ENCODE results near the gene TIAM2. TPM values are rescaled to one million over a fixed set of nuclear protein-coding genes. Genes with fewer than 3 reads are reported as not detected.

The TIAM2 gene
- total RNA-seq, 6 donors from 2014 or later = 5.6 to 25.1 (median 7.7) TPM

DNA sequence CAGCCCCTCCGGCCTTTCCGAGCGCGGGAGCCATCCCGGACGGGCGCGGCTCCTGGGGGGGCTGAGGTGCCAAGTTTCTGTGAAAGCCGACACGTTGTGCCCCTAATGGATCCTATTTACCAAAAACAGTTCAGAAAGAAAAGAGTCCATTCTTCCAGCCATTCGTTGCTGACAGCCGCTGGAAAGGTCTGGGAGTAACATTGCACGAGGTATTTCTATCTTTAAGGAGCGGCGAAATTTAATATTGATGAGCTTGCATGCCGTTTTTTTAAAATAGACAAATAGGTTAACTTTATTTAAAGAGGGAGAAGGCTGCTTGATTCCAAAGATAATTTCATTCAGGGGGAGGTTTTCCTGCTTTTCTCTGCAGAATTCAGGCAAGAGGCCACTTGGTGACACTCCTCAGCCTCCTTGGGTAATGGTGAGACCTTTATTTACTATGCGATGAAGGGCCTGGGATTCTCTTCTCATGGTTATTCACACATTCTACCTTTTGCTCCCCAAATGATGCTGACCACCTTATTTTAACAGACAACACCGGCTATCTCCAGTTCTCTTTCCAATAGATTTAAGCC is 988 bp downstream of the TIAM2 start:
- Histone ChIP-seq H3K27ac (no peak overlapping the region), H3K9me3 (no peaks in the 10 kb centered on the region), H3K4me1 (peaks cover 6 to 15% (median 7%) of the 10 kb centered on the region in 4 donors), H3K4me3 (peak overlapping the region in 3 of 4 donors; percentile 39 to 51 (median 49)), H3K27me3 (peaks cover 0 to 13% (median 5%) of the 10 kb centered on the region in 4 donors), H3K36me3 (no peaks in the 10 kb centered on the region)
- ATAC-seq (ENCODE audit: low FRiP score in 2 of 2) (no peak), DNase-seq (no peak)
- TF ChIP-seq EP300 (IDR thresholded peaks at IDR 0.05) = no peak
- TF ChIP-seq, protein P1, sequence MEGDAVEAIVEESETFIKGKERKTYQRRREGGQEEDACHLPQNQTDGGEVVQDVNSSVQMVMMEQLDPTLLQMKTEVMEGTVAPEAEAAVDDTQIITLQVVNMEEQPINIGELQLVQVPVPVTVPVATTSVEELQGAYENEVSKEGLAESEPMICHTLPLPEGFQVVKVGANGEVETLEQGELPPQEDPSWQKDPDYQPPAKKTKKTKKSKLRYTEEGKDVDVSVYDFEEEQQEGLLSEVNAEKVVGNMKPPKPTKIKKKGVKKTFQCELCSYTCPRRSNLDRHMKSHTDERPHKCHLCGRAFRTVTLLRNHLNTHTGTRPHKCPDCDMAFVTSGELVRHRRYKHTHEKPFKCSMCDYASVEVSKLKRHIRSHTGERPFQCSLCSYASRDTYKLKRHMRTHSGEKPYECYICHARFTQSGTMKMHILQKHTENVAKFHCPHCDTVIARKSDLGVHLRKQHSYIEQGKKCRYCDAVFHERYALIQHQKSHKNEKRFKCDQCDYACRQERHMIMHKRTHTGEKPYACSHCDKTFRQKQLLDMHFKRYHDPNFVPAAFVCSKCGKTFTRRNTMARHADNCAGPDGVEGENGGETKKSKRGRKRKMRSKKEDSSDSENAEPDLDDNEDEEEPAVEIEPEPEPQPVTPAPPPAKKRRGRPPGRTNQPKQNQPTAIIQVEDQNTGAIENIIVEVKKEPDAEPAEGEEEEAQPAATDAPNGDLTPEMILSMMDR (IDR thresholded peaks at IDR 0.05) = no peak
- no peak for TF ChIP-seq POLR2A (IDR thresholded peaks at IDR 0.05)
- no peak for TF ChIP-seq POLR2AphosphoS5 (IDR thresholded peaks at IDR 0.05)
- 24 to 35% methylated on average over 8 to 18 of the region's 18 CpGs for WGBS, 2 donors

- H3K4me1 ChIP-seq = peaks cover 6 to 15% (median 7%) of the 10 kb centered on the region in 4 donors
- peaks cover 0 to 13% (median 5%) of the 10 kb centered on the region in 4 donors for H3K27me3 ChIP-seq
- 71 to 74% methylated on average over 5 of the region's 5 CpGs for WGBS, 2 donors
- no peaks in the 10 kb centered on the region for H3K9me3 ChIP-seq
- DNase-seq = no peak
- H3K4me3 ChIP-seq = no peak overlapping the region
- TF ChIP-seq POLR2A (IDR thresholded peaks at IDR 0.05) (no peak), POLR2AphosphoS5 (IDR thresholded peaks at IDR 0.05) (no peak)
- TF ChIP-seq, protein P1 (IDR thresholded peaks at IDR 0.05) = no peak
- no peak for ATAC-seq (ENCODE audit: low FRiP score in 2 of 2)
- H3K27ac ChIP-seq = no peak overlapping the region
- H3K36me3 ChIP-seq = no peaks in the 10 kb centered on the region
Measured at GRCh38 chr6:154996841-154997311, 1.8 kb downstream of the TIAM2 start.

DNA sequence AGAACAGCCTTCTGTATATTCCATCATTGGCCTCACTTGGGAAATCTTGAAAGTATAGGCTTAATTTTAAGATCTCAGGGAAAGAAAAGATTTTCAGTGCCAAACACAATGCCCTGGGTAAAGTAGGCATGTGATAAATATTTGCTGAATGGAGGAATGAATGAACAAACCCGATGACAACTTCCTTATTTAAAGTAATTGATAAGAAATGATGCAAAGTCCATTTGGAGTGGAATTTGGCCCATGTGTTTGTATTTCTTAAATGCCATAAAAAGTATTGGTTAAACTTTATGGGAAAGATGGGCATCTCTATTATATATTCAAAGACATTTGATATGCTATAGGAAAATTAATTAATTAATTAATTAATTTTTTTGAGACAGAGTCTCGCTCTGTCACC is 3.7 kb downstream of the TIAM2 start:
- ATAC-seq (ENCODE audit: low FRiP score in 2 of 2) (no peak), DNase-seq (no peak)
- H3K27me3 ChIP-seq = peaks cover 0 to 13% (median 5%) of the 10 kb centered on the region in 4 donors
- no peak overlapping the region for H3K4me3 ChIP-seq
- TF ChIP-seq POLR2A (IDR thresholded peaks at IDR 0.05) = no peak
- no peak for TF ChIP-seq EP300 (IDR thresholded peaks at IDR 0.05)
- TF ChIP-seq POLR2AphosphoS5 (IDR thresholded peaks at IDR 0.05) = no peak
- TF ChIP-seq, protein P1 (IDR thresholded peaks at IDR 0.05) = no peak
- no peaks in the 10 kb centered on the region for H3K9me3 ChIP-seq
- 78 to 87% methylated on average over 2 of the region's 2 CpGs for WGBS, 2 donors
- peaks cover 6 to 15% (median 7%) of the 10 kb centered on the region in 4 donors for H3K4me1 ChIP-seq
- H3K36me3 ChIP-seq = no peaks in the 10 kb centered on the region
- no peak overlapping the region for H3K27ac ChIP-seq

- WGBS, 2 donors = 72 to 83% methylated on average over 5 of the region's 5 CpGs
- DNase-seq = no peak
- H3K36me3 ChIP-seq = no peaks in the 10 kb centered on the region
- no peak overlapping the region for H3K4me3 ChIP-seq
- H3K4me1 ChIP-seq = no peaks in the 10 kb centered on the region
- H3K27me3 ChIP-seq = no peaks in the 10 kb centered on the region
- H3K27ac ChIP-seq = no peak overlapping the region
- H3K9me3 ChIP-seq = no peaks in the 10 kb centered on the region
- no peak for ATAC-seq (ENCODE audit: low FRiP score in 2 of 2)
- TF ChIP-seq, protein P1 (IDR thresholded peaks at IDR 0.05) = no peak
- no peak for TF ChIP-seq POLR2A (IDR thresholded peaks at IDR 0.05)
- TF ChIP-seq POLR2AphosphoS5 (IDR thresholded peaks at IDR 0.05) = no peak
- TF ChIP-seq EP300 (IDR thresholded peaks at IDR 0.05) = no peak
Measured at GRCh38 chr6:155001482-155001881, 6.4 kb downstream of the TIAM2 start.

- TF ChIP-seq POLR2A (IDR thresholded peaks at IDR 0.05) (no peak), POLR2AphosphoS5 (IDR thresholded peaks at IDR 0.05) (no peak), EP300 (IDR thresholded peaks at IDR 0.05) (no peak)
- TF ChIP-seq, protein P1 (IDR thresholded peaks at IDR 0.05) = no peak
- H3K36me3 ChIP-seq = no peaks in the 10 kb centered on the region
- DNase-seq (no peak), ATAC-seq (ENCODE audit: low FRiP score in 2 of 2) (no peak)
- no peak overlapping the region for H3K4me3 ChIP-seq
- no peak overlapping the region for H3K27ac ChIP-seq
- no peaks in the 10 kb centered on the region for H3K4me1 ChIP-seq
- 78 to 82% methylated on average over 4 of the region's 4 CpGs for WGBS, 2 donors
- H3K27me3 ChIP-seq = no peaks in the 10 kb centered on the region
- H3K9me3 ChIP-seq = no peaks in the 10 kb centered on the region
Measured at GRCh38 chr6:155001934-155002333, 6.8 kb downstream of the TIAM2 start.

Data from upper lobe of left lung (tissue), 6 donors.